Measurements from ENCODE around the gene ADM5.
A peak's percentile ranks its signal among the peaks of the same experiment; 100 is the strongest.

The ADM5 gene

DNA sequence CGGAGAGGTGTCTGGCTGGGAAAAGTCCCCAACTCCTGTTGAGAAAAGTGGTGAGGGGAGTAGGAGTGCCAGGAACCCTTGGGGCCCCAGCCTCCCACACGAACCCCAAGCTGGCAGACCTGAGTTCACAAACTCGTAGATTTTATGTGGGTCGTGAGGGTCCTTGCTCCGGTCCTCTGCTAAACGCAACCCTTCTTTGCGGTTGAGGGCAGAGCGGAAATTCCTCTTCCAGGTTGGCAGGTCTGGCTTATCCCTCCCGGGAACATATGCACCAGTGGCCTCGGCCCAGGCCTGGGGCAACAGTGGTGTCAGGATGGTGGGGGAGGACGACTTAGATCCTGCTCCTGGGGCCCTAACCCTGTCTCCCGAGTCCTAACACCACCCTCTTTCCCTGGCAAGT, 26.2 kb upstream of the ADM5 start:
- Histone ChIP-seq H3K9ac (ENCODE audit: low read length) (no peak overlapping the region), H3K4me3 (ENCODE audit: low read length) (no peak overlapping the region)

DNA sequence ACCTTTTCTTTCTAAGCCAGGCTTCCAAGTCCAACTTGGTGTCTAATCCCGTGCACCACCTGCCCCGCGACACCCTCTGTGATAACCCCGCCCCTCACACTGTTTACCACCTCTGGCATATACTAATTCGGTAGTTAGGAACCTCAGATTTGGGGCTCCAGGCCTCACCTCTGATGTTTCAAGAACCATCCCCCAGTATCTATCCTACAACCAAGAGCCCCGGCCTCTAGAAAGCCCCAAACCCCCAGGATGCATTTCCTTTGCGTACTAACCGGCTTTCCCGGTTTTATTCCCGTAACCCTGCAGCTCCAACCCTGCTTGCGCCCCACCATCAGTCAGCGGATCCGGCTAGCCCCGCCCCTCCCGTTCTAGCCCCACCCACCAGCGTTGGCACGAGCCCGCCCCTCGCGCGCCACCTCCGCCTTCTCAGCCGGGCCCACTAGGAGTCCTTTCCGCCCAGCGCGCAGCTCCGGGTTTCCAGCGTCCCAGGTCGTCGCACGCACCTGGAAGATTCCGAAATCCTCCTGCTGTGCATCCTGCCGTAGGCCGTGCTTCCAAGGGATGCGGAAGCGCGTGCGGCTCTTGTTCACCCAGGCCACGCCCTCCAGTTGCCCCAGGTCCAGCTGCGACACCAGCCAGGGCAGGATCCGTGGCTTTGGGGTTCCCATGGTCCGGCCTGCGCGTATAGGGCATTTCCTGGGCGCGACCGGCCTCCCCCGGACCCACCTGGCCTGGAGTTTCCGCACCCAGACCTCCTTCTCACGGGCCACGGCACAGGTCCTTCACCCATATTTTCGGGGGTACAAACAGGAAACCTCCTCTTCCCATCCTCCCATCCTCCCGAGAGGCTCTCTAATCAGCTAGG, 25.0 kb upstream of the ADM5 start:
- Histone ChIP-seq H3K4me3 (ENCODE audit: low read length) (peak overlapping the region; percentile 89), H3K9ac (ENCODE audit: low read length) (peak overlapping the region; percentile 61), H3K9me3 (ENCODE audit: control insufficient read depth, low read length) (no peaks in the 10 kb centered on the region), H3K36me3 (ENCODE audit: control insufficient read depth, insufficient read depth, low read length) (peaks cover 9% of the 10 kb centered on the region), H3K27me3 (ENCODE audit: control insufficient read depth, insufficient read depth, low read length) (no peaks in the 10 kb centered on the region), H3K4me1 (ENCODE audit: control insufficient read depth, insufficient read depth, low read length) (peaks cover 14% of the 10 kb centered on the region)

More for the DNA sequence above, 26.2 kb upstream of the ADM5 start:
- Histone ChIP-seq H3K9me3 (ENCODE audit: control insufficient read depth, low read length) (no peaks in the 10 kb centered on the region), H3K36me3 (ENCODE audit: control insufficient read depth, insufficient read depth, low read length) (peaks cover 21% of the 10 kb centered on the region), H3K4me1 (ENCODE audit: control insufficient read depth, insufficient read depth, low read length) (peaks cover 14% of the 10 kb centered on the region), H3K27me3 (ENCODE audit: control insufficient read depth, insufficient read depth, low read length) (no peaks in the 10 kb centered on the region)

DNA sequence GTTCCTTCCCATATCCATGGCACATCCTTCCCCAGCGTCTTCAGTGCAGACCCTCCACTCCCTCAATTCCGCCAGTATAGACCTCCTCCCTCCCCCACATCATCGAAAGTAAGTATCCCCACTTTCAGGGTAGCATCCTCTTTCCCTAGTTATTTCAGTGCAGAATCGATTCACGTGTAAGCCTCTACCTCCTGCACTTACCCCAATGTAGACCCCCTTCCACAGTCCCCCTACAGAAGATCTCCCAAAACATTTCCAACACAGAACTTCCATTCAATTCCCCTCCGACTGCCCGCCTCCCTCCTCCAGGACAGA, 24.4 kb upstream of the ADM5 start:
- Histone ChIP-seq H3K27me3 (ENCODE audit: control insufficient read depth, insufficient read depth, low read length) (no peaks in the 10 kb centered on the region), H3K9ac (ENCODE audit: low read length) (peak overlapping the region; percentile 61), H3K36me3 (ENCODE audit: control insufficient read depth, insufficient read depth, low read length) (peaks cover 4% of the 10 kb centered on the region), H3K4me1 (ENCODE audit: control insufficient read depth, insufficient read depth, low read length) (peaks cover 14% of the 10 kb centered on the region), H3K4me3 (ENCODE audit: low read length) (peak overlapping the region; percentile 89), H3K9me3 (ENCODE audit: control insufficient read depth, low read length) (no peaks in the 10 kb centered on the region)

DNA sequence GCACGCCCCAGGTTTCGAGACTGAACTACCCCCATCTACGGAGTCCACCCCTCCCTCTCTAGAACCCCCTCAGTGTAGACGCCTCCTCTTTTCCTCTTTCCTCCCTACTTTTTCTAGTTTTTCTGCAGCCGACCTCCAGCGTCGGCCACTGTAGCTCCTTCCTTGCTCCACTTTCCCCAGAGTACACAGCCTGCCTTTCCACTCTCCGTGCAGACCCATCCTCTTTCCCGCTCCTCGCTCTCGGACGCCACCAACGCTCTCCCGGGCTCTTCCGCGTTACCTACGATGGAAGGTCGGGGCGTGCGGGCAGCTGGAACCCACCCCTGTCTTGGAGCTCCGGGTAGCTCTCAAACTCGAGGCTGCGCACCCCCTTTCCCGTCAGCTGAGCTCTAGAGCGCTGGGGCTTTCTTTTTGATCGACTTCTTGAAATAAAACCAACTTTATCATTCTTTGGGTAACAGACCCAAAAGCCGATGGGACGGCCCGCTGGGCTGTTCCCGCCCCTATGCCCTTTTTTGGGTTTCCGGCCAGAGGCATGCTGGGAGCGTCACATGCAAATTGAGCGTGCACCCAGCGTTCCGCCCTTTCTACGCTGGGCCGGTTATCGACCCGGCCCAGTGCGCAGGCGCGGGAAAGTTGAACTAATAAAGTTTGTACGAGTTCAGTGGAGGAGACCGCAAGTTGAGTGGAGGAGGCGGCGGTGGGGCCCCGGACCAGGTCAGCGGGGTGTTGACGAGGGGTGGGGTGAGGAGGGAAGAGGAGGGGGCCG, 23.9 kb upstream of the ADM5 start, which contains the start of the genes BCL2L12 and IRF3:
Gene BCL2L12 (plus strand): TSS at position 583 of the 769 bp plus-strand sequence. CDS start 760 bp downstream, outside the sequence.
Gene IRF3 (minus strand): TSS at position 507 of the 769 bp plus-strand sequence. CDS start 1,019 bp downstream, outside the sequence.
- Histone ChIP-seq H3K27me3 (ENCODE audit: control insufficient read depth, insufficient read depth, low read length) (no peaks in the 10 kb centered on the region), H3K36me3 (ENCODE audit: control insufficient read depth, insufficient read depth, low read length) (peaks cover 4% of the 10 kb centered on the region), H3K9ac (ENCODE audit: low read length) (peak within 1 kb of the TSS; percentile 61), H3K4me1 (ENCODE audit: control insufficient read depth, insufficient read depth, low read length) (peaks cover 14% of the 10 kb centered on the region), H3K4me3 (ENCODE audit: low read length) (peak within 1 kb of the TSS; percentile 89), H3K9me3 (ENCODE audit: control insufficient read depth, low read length) (no peaks in the 10 kb centered on the region)

DNA sequence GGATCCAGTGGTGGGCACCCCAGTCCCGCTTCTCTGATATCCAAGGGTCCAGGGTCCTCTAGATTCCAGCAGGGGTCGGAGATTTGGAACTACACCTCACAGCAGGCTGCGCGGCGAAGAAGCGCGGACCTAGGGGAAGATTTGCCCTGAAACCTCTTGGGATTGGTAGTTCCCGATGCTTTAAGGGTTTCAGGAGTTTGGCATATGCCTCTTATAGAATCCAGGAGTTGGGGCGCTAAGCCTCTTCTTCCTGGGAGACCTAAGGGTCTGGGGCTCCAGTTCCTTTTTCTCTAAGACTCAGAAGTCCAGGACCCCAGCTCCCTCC, 23.3 kb upstream of the ADM5 start:
- Histone ChIP-seq H3K36me3 (ENCODE audit: control insufficient read depth, insufficient read depth, low read length) (peaks cover 4% of the 10 kb centered on the region), H3K9ac (ENCODE audit: low read length) (peak overlapping the region; percentile 61), H3K4me3 (ENCODE audit: low read length) (peak overlapping the region; percentile 89)

DNA sequence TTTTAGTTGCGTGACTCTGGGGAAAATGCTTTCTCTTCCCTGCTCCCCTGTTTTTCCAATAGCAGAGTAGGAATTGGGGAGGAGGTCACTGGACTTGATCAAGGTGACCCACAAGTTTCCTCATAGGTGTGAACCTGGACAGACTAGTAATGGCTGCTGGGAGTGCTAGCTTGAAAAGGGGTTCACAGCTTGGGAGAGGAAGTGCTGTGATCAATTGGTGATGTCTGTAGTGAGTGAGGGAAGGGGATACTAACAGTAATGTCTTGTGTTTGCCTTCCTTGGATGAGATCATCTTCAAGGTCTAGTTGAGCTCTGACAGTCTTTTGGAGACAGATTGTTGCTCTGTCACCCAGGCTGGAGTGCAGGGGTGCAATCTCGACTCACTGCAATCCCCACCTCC, 21.9 kb upstream of the ADM5 start:
- H3K36me3 ChIP-seq (ENCODE audit: control insufficient read depth, insufficient read depth, low read length) = no peaks in the 10 kb centered on the region
- H3K4me3 ChIP-seq (ENCODE audit: low read length) = no peak overlapping the region
- no peaks in the 10 kb centered on the region for H3K9me3 ChIP-seq (ENCODE audit: control insufficient read depth, low read length)
- H3K27me3 ChIP-seq (ENCODE audit: control insufficient read depth, insufficient read depth, low read length) = no peaks in the 10 kb centered on the region
- no peak overlapping the region for H3K9ac ChIP-seq (ENCODE audit: low read length)
- peaks cover 22% of the 10 kb centered on the region for H3K4me1 ChIP-seq (ENCODE audit: control insufficient read depth, insufficient read depth, low read length)

More for the DNA sequence above, 23.3 kb upstream of the ADM5 start:
- no peaks in the 10 kb centered on the region for H3K27me3 ChIP-seq (ENCODE audit: control insufficient read depth, insufficient read depth, low read length)
- H3K9me3 ChIP-seq (ENCODE audit: control insufficient read depth, low read length) = no peaks in the 10 kb centered on the region
- H3K4me1 ChIP-seq (ENCODE audit: control insufficient read depth, insufficient read depth, low read length) = peaks cover 14% of the 10 kb centered on the region

DNA sequence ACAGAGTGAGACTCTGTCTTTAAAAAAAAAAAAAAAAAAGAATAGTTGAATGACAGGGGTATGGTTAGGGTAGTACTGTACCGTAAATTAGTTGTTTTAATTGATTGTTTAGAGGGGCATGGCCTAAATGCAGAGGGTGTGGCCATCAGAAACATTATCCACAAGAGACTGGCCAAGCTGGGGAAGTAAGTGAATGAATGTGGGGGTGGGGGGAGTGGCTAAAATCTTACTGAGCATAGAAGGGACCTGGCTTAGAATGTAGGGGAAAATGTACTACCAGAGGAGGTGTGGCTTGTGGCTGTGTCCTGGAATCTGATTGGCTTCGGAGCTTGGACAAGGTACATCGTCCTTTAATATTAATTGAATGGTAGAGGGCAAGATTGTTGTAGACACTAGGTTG, 19.9 kb upstream of the ADM5 start:
- H3K9ac ChIP-seq (ENCODE audit: low read length) = no peak overlapping the region
- H3K9me3 ChIP-seq (ENCODE audit: control insufficient read depth, low read length) = no peaks in the 10 kb centered on the region
- peaks cover 18% of the 10 kb centered on the region for H3K4me1 ChIP-seq (ENCODE audit: control insufficient read depth, insufficient read depth, low read length)
- no peak overlapping the region for H3K4me3 ChIP-seq (ENCODE audit: low read length)
- H3K36me3 ChIP-seq (ENCODE audit: control insufficient read depth, insufficient read depth, low read length) = no peaks in the 10 kb centered on the region
- no peaks in the 10 kb centered on the region for H3K27me3 ChIP-seq (ENCODE audit: control insufficient read depth, insufficient read depth, low read length)

DNA sequence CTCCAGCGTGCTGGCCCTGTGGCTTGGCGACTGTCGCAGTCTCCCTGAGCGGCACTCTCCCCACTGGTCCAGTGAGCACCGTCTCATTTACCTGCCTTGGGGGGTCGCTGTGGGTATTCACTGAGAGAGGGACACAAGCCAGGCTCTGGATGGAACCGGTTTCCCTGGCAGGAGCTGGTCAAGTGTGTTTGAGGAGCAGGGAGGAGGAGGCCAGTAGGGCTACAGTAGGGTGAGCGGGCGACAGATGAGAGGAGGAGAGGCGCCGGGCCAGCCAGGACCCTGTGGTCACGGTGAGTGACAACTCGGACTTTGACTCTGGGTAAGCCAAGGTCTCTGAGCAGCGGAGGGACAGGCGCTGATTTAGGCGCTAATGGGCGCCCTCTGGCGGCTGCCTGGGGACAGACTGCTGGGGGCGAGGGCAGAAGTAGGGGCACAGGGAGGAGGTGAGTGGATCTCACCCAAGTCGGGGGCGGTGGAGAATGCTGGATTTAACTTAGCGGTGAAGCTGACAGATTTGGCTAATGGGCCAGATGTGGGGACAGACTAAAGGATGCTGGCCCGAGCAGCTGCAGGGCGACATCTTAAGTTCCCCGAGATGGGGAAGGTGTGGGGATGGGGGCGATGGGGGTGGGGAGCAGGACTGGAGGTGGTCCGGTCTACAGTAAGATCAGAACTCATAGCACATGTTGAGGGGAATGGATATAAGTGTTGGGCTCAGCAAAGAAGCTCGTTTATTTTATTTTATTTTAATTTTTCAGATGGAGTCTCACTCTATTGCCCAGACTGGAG, 17.1 kb upstream of the ADM5 start:
- H3K4me1 ChIP-seq (ENCODE audit: control insufficient read depth, insufficient read depth, low read length) = peaks cover 13% of the 10 kb centered on the region
- no peaks in the 10 kb centered on the region for H3K9me3 ChIP-seq (ENCODE audit: control insufficient read depth, low read length)
- H3K36me3 ChIP-seq (ENCODE audit: control insufficient read depth, insufficient read depth, low read length) = no peaks in the 10 kb centered on the region
- no peaks in the 10 kb centered on the region for H3K27me3 ChIP-seq (ENCODE audit: control insufficient read depth, insufficient read depth, low read length)
- H3K9ac ChIP-seq (ENCODE audit: low read length) = peak overlapping the region; percentile 64
- peak overlapping the region; percentile 25 for H3K4me3 ChIP-seq (ENCODE audit: low read length)

DNA sequence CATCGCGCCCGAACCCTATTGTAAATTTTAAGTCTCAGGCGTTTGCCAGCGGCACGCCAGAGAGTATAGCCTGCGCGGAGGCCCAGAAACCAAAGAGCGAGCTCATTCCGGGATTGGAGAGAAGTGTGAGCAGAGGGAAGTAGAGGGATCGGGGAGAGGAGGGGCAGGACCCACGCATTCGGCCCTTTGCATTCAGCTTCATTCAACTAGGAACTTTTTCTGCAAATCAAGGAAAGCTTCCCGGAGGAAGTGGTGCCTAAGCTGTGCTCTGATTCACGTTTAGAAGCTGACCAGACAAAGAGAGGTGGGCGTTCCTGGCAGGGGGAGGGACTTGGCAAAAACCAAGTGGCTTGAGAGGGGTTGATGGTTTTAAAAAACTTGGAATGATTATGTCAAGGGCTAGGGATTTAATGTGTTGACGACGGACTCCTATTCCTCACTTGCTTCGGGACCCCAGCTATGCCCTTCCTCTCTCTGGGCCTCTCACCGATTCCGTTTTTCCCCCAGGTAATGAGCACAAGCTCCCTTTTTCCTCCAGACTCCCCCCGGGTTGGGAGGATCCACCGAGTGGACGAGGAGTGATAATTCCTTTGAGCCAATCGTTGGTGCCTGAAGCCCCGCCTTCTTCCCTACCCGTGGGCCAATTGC, 13.1 kb upstream of the ADM5 start:
- H3K9me3 ChIP-seq (ENCODE audit: control insufficient read depth, low read length) = no peaks in the 10 kb centered on the region
- no peaks in the 10 kb centered on the region for H3K36me3 ChIP-seq (ENCODE audit: control insufficient read depth, insufficient read depth, low read length)
- H3K27me3 ChIP-seq (ENCODE audit: control insufficient read depth, insufficient read depth, low read length) = no peaks in the 10 kb centered on the region
- peak overlapping the region; percentile 10 for H3K4me3 ChIP-seq (ENCODE audit: low read length)
- peak overlapping the region; percentile 77 for H3K9ac ChIP-seq (ENCODE audit: low read length)
- H3K4me1 ChIP-seq (ENCODE audit: control insufficient read depth, insufficient read depth, low read length) = peaks cover 20% of the 10 kb centered on the region

DNA sequence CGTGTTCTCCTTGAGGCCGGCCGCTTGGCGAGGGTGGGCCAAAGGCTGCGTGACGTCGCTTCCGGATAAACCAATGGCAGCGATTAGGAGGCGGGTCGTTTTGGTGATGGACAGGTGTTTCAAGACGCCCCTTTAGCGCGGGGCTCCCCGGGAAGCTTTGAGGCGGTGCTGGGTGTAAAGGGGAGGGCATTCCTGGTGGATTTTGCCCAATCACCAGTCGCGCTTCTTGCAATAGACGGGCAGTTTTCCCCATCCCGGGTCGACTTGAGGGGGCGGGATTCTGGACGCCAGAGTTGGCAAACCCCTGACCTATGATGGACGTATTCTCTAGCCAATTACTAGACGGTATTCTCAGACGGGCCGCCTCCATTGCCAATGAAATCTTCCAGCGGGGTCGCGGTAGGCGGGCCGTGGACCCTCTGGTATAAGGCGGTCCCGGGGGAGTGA, 12.6 kb upstream of the ADM5 start:
- peaks cover 18% of the 10 kb centered on the region for H3K4me1 ChIP-seq (ENCODE audit: control insufficient read depth, insufficient read depth, low read length)

DNA sequence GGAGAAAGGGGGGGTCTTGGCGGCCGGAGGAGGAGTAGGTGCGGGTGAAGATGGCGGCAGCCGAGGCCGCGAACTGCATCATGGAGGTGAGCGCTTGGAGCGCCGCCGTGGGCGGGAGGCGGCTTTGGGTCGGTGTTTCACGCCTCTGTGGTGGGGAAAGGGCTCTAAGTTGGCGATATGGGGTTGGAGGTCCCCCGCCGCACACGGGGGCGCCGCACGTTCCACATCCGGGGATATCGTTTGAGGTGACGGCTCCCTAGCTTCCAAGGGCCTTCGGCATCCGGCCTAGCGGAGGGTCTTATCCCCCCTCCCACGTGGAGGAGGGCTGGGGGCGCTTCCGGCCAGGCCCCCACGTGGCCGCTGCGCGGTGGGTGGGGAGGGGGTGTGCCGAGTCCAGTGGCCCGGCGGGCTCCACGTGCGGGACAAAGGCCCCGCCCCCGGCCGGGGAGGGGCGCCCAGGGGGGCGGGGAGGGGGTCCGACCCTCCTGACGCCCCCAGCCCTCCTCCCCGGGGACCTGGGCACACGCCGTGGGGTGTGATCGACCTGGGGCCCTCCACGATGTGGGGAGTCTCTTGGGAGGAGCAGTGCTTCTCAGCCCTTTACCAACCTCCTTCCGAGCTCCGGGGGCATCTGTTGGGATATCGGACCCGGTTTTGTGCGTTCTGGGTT, 12.0 kb upstream of the ADM5 start, which contains the start of gene PRMT1:
Gene PRMT1 (plus strand): TSS at position 41 of the 670 bp plus-strand sequence. CDS start 10 bp downstream, at position 51.
- Histone ChIP-seq H3K4me1 (ENCODE audit: control insufficient read depth, insufficient read depth, low read length) (peaks cover 13% of the 10 kb centered on the region), H3K27me3 (ENCODE audit: control insufficient read depth, insufficient read depth, low read length) (no peaks in the 10 kb centered on the region), H3K36me3 (ENCODE audit: control insufficient read depth, insufficient read depth, low read length) (peaks cover 7% of the 10 kb centered on the region), H3K9me3 (ENCODE audit: control insufficient read depth, low read length) (no peaks in the 10 kb centered on the region), H3K4me3 (ENCODE audit: low read length) (peak within 1 kb of the TSS; percentile 58), H3K9ac (ENCODE audit: low read length) (peak within 1 kb of the TSS; percentile 78)

More for the DNA sequence above, 12.6 kb upstream of the ADM5 start:
- Histone ChIP-seq H3K4me3 (ENCODE audit: low read length) (peak overlapping the region; percentile 58), H3K9ac (ENCODE audit: low read length) (peak overlapping the region; percentile 78), H3K27me3 (ENCODE audit: control insufficient read depth, insufficient read depth, low read length) (no peaks in the 10 kb centered on the region), H3K9me3 (ENCODE audit: control insufficient read depth, low read length) (no peaks in the 10 kb centered on the region), H3K36me3 (ENCODE audit: control insufficient read depth, insufficient read depth, low read length) (peaks cover 1% of the 10 kb centered on the region)

Data from mucosa of stomach (tissue), 1 donor.